HCT116 (cell line): ENCODE results near the gene OR52B6. TPM values are rescaled to one million over a fixed set of nuclear protein-coding genes. Genes with fewer than 3 reads are reported as not detected.
"Not testable (repeated sequence)": the region's sequence is repeated elsewhere in the genome, so short reads cannot be mapped to it uniquely, and the experiment has no call there.

ENCODE experiments used
- ATAC-seq: fragments of 200-7000 bp; cut with Tn5 transposase; 2 replicates; pipeline ENCODE4 v1.9.1; 2020; ENCODE audit warnings: mild to moderate bottlenecking, moderate library complexity
- BruUV-seq: library from RNA; stranded (reverse); fragments of 400-500 nt; replicated peaks from 2 replicates; lab custom pipeline; 2021; lab: Mats Ljungman, UMichigan
- CTCF ChIA-PET: fragments of 300-600 bp; sonication (Branson Sonifier 250); formaldehyde crosslinking; loops from one replicate; lab custom pipeline; 2021; ENCODE audit warnings: antibody characterized with exemption; lab: Charles Lee
- POLR2A ChIA-PET: fragments of 300-600, 350-600 bp; sonication (Branson Sonifier 250); formaldehyde crosslinking; loops from one replicate; lab custom pipeline; 2021; ENCODE audit warnings: antibody characterized with exemption; lab: Charles Lee
- RAD21 ChIA-PET, 2 experiments: fragments of 300-600 bp; sonication (Branson Sonifier 250); formaldehyde crosslinking; loops; one replicate each; lab custom pipeline; 2023; ENCODE audit warnings: low total read pairs in 2 of 2; ENCODE audit not compliant: uncharacterized antibody in 2 of 2, unreplicated experiment in 2 of 2, low non-redundant PET in 1 of 2; lab: Charles Lee
- DNase-seq: peaks from one replicate; pipeline ENCODE4 v3.0.0-alpha.2; 2010; ENCODE audit warnings: low read depth, low spot score
- H2AFZ ChIP-seq: fragments of 200-600 bp; shearing (Covaris generic), sonication (generic); 2 replicates; pipeline ENCODE4 v1.6.1; 2017; ENCODE audit warnings: low read depth, mixed run types, mixed read lengths, antibody characterized with exemption, low read length; ENCODE audit not compliant: poor library complexity, severe bottlenecking
- H3K27ac ChIP-seq: 2 replicates; pipeline ENCODE4 v1.5.1; 2012; ENCODE audit warnings: low read depth, low read length
- H3K27me3 ChIP-seq: fragments of 200-600 bp; sonication (generic); 2 replicates; pipeline ENCODE4 v1.6.1; 2016; ENCODE audit warnings: mixed run types, low read length, mixed read lengths; ENCODE audit not compliant: insufficient read depth
- H3K36me3 ChIP-seq, 2 experiments: fragments of 200-500 bp in 1 of 2; fragments of 200-600 bp in 1 of 2; sonication (Bioruptor generic) in 1 of 2; sonication (generic) in 1 of 2; 2 replicates each; pipeline versions ENCODE4 v1.5.1 to v1.6.1; 2014 to 2016; ENCODE audit warnings: low read length in 2 of 2, inconsistent platforms in 1 of 2, mixed read lengths in 1 of 2, mixed run types in 1 of 2; ENCODE audit not compliant: insufficient read depth in 2 of 2, control insufficient read depth in 1 of 2
- H3K4me1 ChIP-seq, 2 experiments: fragments of 200-600 bp in 1 of 2; sonication (generic) in 1 of 2; 2 replicates each; pipeline versions ENCODE4 v1.5.1 to v1.6.1; 2012 to 2017; ENCODE audit warnings: low read length in 2 of 2, inconsistent platforms in 1 of 2, mild to moderate bottlenecking in 1 of 2, mixed read lengths in 1 of 2, mixed run types in 1 of 2, moderate library complexity in 1 of 2; ENCODE audit not compliant: insufficient read depth in 2 of 2, control insufficient read depth in 1 of 2
- H3K4me2 ChIP-seq: fragments of 200-600 bp; sonication (generic); 2 replicates; pipeline ENCODE4 v1.6.1; 2017; ENCODE audit warnings: mixed run types, low read length, mixed read lengths
- H3K4me3 ChIP-seq, 2 experiments: fragments of 200-600 bp in 1 of 2; sonication (generic) in 1 of 2; replicated peaks in 1 of 2; 2 replicates each; pipeline ENCODE4 v1.5.1; 2011 to 2016; ENCODE audit warnings: low read length in 2 of 2, control low read depth in 1 of 2, low read depth in 1 of 2, mild to moderate bottlenecking in 1 of 2, mixed read lengths in 1 of 2, mixed run types in 1 of 2
- H3K79me2 ChIP-seq: fragments of 200-600 bp; sonication (generic); 2 replicates; pipeline ENCODE4 v1.6.1; 2017; ENCODE audit warnings: mild to moderate bottlenecking, mixed run types, low read length, moderate library complexity, mixed read lengths; ENCODE audit not compliant: insufficient read depth
- H3K9ac ChIP-seq: fragments of 200-600 bp; sonication (generic); 2 replicates; pipeline ENCODE4 v1.6.1; 2016; ENCODE audit warnings: low read length, mixed read lengths
- H3K9me2 ChIP-seq: fragments of 200-600 bp; sonication (generic), shearing (Covaris generic); 2 replicates; pipeline ENCODE4 v1.6.1; 2017; ENCODE audit warnings: mixed run types, mild to moderate bottlenecking, moderate library complexity; ENCODE audit not compliant: insufficient read depth
- H3K9me3 ChIP-seq, 2 experiments: fragments of 200-500 bp in 1 of 2; fragments of 200-600 bp in 1 of 2; sonication (Bioruptor generic) in 1 of 2; sonication (generic) in 1 of 2; 2 replicates each; pipeline ENCODE4 v1.6.1; 2014 to 2017; ENCODE audit warnings: low read length in 2 of 2, mixed read lengths in 2 of 2, inconsistent platforms in 1 of 2, low read depth in 1 of 2, mild to moderate bottlenecking in 1 of 2, mixed run types in 1 of 2, moderate library complexity in 1 of 2; ENCODE audit not compliant: control insufficient read depth in 1 of 2, insufficient read depth in 1 of 2
- H4K20me1 ChIP-seq: fragments of 200-600 bp; sonication (generic), shearing (Covaris generic); 2 replicates; pipeline ENCODE4 v1.6.1; 2017; ENCODE audit warnings: mixed run types, mild to moderate bottlenecking, moderate library complexity; ENCODE audit not compliant: insufficient read depth
- ZFX ChIP-seq: fragments of 450-650 bp; IDR thresholded peaks from 2 replicates; pipeline ENCODE4 v1.6.1; 2017
- ZNF274 ChIP-seq: fragments of 200-500 bp; sonication (Bioruptor generic); IDR thresholded peaks from 2 replicates; pipeline ENCODE4 v1.6.1; 2014; ENCODE audit warnings: mild to moderate bottlenecking, low read depth, low read length, inconsistent platforms
- intact Hi-C: fragments of 100-400 bp; cut with micrococcal nuclease; formaldehyde crosslinking; loops from 2 replicates; pipeline ENCODE4 v1.10.0; 2022
- total RNA-seq: library from RNA; stranded (reverse); gene quantifications from one replicate; pipeline ENCODE4 v1.2.1, GENCODE V29; 2021; ENCODE audit not compliant: unreplicated experiment

The OR52B6 gene
- total RNA-seq, 1 experiment from 2014 or later, result not detected

DNA sequence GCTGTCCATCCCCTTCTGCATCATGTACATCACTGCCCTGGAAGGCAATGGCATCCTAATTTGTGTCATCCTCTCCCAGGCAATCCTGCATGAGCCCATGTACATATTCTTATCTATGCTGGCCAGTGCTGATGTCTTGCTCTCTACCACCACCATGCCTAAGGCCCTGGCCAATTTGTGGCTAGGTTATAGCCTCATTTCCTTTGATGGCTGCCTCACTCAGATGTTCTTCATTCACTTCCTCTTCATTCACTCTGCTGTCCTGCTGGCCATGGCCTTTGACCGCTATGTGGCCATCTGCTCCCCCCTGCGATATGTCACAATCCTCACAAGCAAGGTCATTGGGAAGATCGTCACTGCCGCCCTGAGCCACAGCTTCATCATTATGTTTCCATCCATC, 337 bp downstream of the OR52B6 start:
- Histone ChIP-seq H3K9me2 (no peaks in the 10 kb centered on the region), H3K27me3 (peaks cover 16% of the 10 kb centered on the region; the same call in 1 of the 2 replicates), H4K20me1 (no peaks in the 10 kb centered on the region), H3K4me1 (no peaks in the 10 kb centered on the region), H3K27ac (no peak overlapping the region), H2AFZ (no peak overlapping the region), H3K4me2 (no peak overlapping the region), H3K79me2 (no peaks in the 10 kb centered on the region), H3K9me3 (no peaks in the 10 kb centered on the region), H3K9ac (no peak overlapping the region), H3K4me3 (no peak overlapping the region), H3K36me3 (no peaks in the 10 kb centered on the region)
- ChIA-PET CTCF (no interaction called here), POLR2A (no interaction called here), RAD21 (no interaction called here)
- no peak for TF ChIP-seq ZNF274
- TF ChIP-seq ZFX, result no peak
- BruUV-seq, result no TSS peak
- DNase-seq, result no peak
- intact Hi-C loops, result no loop called here
- no peak for ATAC-seq

DNA sequence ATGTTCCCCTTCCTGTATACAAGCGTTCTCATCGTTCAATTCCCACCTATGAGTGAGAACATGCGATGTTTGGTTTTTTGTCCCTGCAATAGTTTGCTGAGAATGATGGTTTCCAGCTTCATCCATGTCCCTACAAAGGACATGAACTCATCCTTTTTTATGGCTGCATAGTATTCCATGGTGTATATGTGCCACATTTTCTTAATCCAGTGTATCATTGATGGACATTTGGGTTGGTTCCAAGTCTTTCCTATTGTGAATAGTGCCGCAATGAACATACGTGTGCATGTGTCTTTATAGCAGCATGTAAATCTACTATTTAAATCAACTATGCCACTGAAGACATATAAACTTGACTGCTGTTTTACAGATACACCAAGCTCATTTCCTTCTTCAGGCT, 3.8 kb downstream of the OR52B6 start:
- H3K4me1 ChIP-seq, intact Hi-C loops, CTCF ChIA-PET, H3K4me2 ChIP-seq, H3K27ac ChIP-seq, H3K4me3 ChIP-seq, H2AFZ ChIP-seq, POLR2A ChIA-PET, BruUV-seq, DNase-seq, H3K27me3 ChIP-seq, ATAC-seq, RAD21 ChIA-PET, H3K36me3 ChIP-seq, H3K79me2 ChIP-seq, H4K20me1 ChIP-seq, H3K9me2 ChIP-seq, H3K9ac ChIP-seq, H3K9me3 ChIP-seq: not testable (repeated sequence)

DNA sequence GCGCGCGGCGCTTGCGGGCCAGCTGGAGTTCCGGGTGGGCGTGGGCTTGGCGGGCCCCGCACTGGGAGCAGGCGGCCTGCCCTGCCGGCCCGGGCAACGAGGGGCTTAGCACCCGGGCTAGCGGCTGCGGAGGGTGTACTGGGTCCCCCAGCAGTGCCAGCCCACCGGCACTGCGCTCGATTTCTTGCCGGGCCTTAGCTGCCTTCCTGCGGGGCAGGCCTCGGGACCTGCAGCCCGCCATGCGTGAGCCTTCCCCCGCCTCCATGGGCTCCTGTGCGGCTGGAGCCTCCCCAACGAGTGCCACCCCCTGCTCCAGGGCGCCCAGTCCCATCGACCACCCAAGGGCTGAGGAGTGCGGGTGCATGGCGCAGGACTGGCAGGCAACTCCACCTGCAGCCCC, 9.2 kb downstream of the OR52B6 start:
- POLR2A ChIA-PET, ATAC-seq, H3K9me2 ChIP-seq, H2AFZ ChIP-seq, H3K4me1 ChIP-seq, H3K27ac ChIP-seq, H4K20me1 ChIP-seq, BruUV-seq, intact Hi-C loops, H3K4me3 ChIP-seq, DNase-seq, H3K36me3 ChIP-seq, H3K4me2 ChIP-seq, H3K79me2 ChIP-seq, H3K9me3 ChIP-seq, H3K27me3 ChIP-seq, CTCF ChIA-PET, H3K9ac ChIP-seq: not testable (repeated sequence)
- RAD21 ChIA-PET, result interaction anchor here in 1 of 2 experiments (0.6 kb wide), 1 partner anchor 30 kb away, joined by 4 read pairs; no protein-coding TSS in a partner anchor
